Peyer's patch (tissue), 4 donors: ENCODE data around the gene CD300LG. TPM values are rescaled to one million over a fixed set of nuclear protein-coding genes. Genes with fewer than 3 reads are reported as not detected.
A peak's percentile ranks its signal among the peaks of the same experiment; 100 is the strongest.
"Not testable (repeated sequence)": the region's sequence is repeated elsewhere in the genome, so short reads cannot be mapped to it uniquely, and the experiment has no call there.

Experiments used
- DNase-seq, 3 donors: peaks; one replicate each; pipeline ENCODE4 v3.0.0-alpha.2; 2017 to 2019
- H3K27ac ChIP-seq, 4 donors: fragments of 200-600 bp; sonication (generic); one replicate each; pipeline ENCODE4 v1.5.1; 2016 to 2019
- H3K27me3 ChIP-seq, 2 donors: fragments of 200-600 bp; sonication (generic); one replicate each; pipeline ENCODE4 v1.5.1; 2019
- H3K36me3 ChIP-seq, 3 donors: fragments of 200-600 bp; sonication (generic); one replicate each; pipeline ENCODE4 v1.5.1; 2016 to 2019
- H3K4me1 ChIP-seq, 4 donors: fragments of 200-600 bp; sonication (generic); one replicate each; pipeline ENCODE4 v1.5.1; 2016 to 2019
- H3K4me3 ChIP-seq, 4 donors: fragments of 200-600 bp; sonication (generic); 1 replicate in 3 of 4; 2 replicates in 1 of 4; pipeline ENCODE4 v1.5.1; 2016 to 2019; ENCODE audit warnings: mild to moderate bottlenecking in 1 of 4
- H3K9me3 ChIP-seq, 4 donors: fragments of 200-600 bp; sonication (generic); one replicate each; pipeline ENCODE4 v1.5.1; 2016 to 2019; ENCODE audit warnings: mild to moderate bottlenecking in 1 of 4
- POLR2A ChIP-seq, 2 donors: fragments of 450-650 bp; IDR thresholded peaks; one replicate each; pipeline ENCODE4 v1.5.1; 2017; ENCODE audit warnings: antibody characterized with exemption in 2 of 2, mild to moderate bottlenecking in 2 of 2, moderate library complexity in 2 of 2
- total RNA-seq, 4 donors: library from RNA; depleted of rRNA; stranded (reverse); fragments of >200 nt; gene quantifications; one replicate each; pipeline ENCODE4 v1.1.0, GENCODE V29; 2016
- TF ChIP-seq, protein P1 (sequence below), 6 experiments: fragments of 450-650 bp in 4 of 6; fragments of 200-600 bp in 2 of 6; sonication (generic) in 1 of 6; IDR thresholded peaks; one replicate each; pipeline ENCODE4 v1.5.1; 2017 to 2019; ENCODE audit warnings: antibody characterized with exemption in 6 of 6, mild to moderate bottlenecking in 3 of 6, moderate library complexity in 1 of 6

CD300LG gene
- total RNA-seq, 4 donors from 2014 or later, result 0.54 TPM; not detected in 3

- H3K4me1 ChIP-seq, result no peaks in the 10 kb centered on the region
- no peak overlapping the region for H3K27ac ChIP-seq
- no peaks in the 10 kb centered on the region for H3K27me3 ChIP-seq
- no peak for TF ChIP-seq POLR2A (IDR thresholded peaks at IDR 0.05)
- TF ChIP-seq, protein P1, sequence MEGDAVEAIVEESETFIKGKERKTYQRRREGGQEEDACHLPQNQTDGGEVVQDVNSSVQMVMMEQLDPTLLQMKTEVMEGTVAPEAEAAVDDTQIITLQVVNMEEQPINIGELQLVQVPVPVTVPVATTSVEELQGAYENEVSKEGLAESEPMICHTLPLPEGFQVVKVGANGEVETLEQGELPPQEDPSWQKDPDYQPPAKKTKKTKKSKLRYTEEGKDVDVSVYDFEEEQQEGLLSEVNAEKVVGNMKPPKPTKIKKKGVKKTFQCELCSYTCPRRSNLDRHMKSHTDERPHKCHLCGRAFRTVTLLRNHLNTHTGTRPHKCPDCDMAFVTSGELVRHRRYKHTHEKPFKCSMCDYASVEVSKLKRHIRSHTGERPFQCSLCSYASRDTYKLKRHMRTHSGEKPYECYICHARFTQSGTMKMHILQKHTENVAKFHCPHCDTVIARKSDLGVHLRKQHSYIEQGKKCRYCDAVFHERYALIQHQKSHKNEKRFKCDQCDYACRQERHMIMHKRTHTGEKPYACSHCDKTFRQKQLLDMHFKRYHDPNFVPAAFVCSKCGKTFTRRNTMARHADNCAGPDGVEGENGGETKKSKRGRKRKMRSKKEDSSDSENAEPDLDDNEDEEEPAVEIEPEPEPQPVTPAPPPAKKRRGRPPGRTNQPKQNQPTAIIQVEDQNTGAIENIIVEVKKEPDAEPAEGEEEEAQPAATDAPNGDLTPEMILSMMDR (IDR thresholded peaks at IDR 0.05), result no peak
- no peaks in the 10 kb centered on the region for H3K9me3 ChIP-seq
- H3K4me3 ChIP-seq, result no peak overlapping the region
- DNase-seq, result peak in 2 of 3 donors; percentile 28 to 33
- no peaks in the 10 kb centered on the region for H3K36me3 ChIP-seq
These were observed 13.2 kb downstream of the CD300LG start for GRCh38 chr17:43860077-43860725.

- no peak for TF ChIP-seq POLR2A (IDR thresholded peaks at IDR 0.05)
- TF ChIP-seq, protein P1 (IDR thresholded peaks at IDR 0.05), result no peak
- no peaks in the 10 kb centered on the region for H3K4me1 ChIP-seq
- H3K9me3 ChIP-seq, result no peaks in the 10 kb centered on the region
- no peaks in the 10 kb centered on the region for H3K27me3 ChIP-seq
- no peaks in the 10 kb centered on the region for H3K36me3 ChIP-seq
- H3K4me3 ChIP-seq, result no peak overlapping the region
- H3K27ac ChIP-seq, result no peak overlapping the region
- DNase-seq, result peak in 1 of 3 donors; percentile 41
These were observed 14.1 kb downstream of the CD300LG start for GRCh38 chr17:43860927-43861622.

DNA sequence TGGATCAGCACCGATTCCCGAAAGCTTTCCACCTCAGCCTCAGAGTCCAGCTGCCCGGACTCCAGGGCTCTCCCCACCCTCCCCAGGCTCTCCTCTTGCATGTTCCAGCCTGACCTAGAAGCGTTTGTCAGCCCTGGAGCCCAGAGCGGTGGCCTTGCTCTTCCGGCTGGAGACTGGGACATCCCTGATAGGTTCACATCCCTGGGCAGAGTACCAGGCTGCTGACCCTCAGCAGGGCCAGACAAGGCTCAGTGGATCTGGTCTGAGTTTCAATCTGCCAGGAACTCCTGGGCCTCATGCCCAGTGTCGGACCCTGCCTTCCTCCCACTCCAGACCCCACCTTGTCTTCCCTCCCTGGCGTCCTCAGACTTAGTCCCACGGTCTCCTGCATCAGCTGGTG is 15.0 kb downstream of the CD300LG start:
- Histone ChIP-seq H3K9me3 (no peaks in the 10 kb centered on the region), H3K27me3 (no peaks in the 10 kb centered on the region), H3K36me3 (no peaks in the 10 kb centered on the region), H3K27ac (no peak overlapping the region), H3K4me3 (no peak overlapping the region), H3K4me1 (no peaks in the 10 kb centered on the region)
- no peak for TF ChIP-seq POLR2A (IDR thresholded peaks at IDR 0.05)
- TF ChIP-seq, protein P1 (IDR thresholded peaks at IDR 0.05), result no peak
- DNase-seq, result no peak

GRCh38 chr17:43864161-43864984 is 17.4 kb downstream of the CD300LG start:
- Histone ChIP-seq H3K9me3 (no peaks in the 10 kb centered on the region), H3K27ac (no peak overlapping the region), H3K27me3 (no peaks in the 10 kb centered on the region), H3K4me1 (no peaks in the 10 kb centered on the region), H3K4me3 (no peak overlapping the region), H3K36me3 (no peaks in the 10 kb centered on the region)
- TF ChIP-seq POLR2A (IDR thresholded peaks at IDR 0.05), result no peak
- TF ChIP-seq, protein P1 (IDR thresholded peaks at IDR 0.05), result no peak
- peak in 1 of 3 donors; percentile 38 for DNase-seq

DNA sequence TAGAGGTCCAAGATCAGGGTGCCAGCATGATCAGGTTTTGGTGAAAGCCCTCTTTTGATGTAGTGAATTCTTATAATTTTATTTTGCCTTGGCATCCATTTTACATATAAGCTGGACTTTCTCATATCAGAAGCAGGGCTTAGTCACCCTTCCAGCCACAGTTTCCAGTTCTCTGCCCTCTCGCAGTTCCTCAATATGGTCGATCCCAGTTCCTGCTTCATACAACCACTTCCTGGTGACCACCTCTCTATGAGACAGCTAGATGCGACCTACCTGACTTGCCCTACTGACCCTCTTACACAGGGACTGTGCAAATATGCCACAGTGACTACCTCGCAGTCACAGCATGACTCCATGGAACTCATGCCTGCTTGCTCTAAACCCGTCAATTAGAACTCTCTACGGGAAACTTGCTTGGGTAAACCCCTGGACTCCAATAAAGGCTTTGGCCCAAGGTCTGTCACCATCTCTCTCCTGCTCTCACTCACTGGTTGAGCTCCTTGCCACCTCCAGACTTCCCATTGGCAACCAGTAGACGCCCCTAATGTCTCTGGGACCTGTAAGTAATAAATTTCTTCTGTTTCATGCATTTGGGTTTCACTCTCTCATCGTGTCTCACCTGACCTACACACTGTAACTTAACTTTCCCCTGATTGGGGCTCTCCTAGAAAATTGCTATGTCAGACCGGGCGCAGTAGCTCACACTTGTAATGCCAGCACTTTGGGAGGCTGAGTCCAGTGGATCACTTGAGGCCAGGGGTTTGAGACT is 21.4 kb downstream of the CD300LG start:
- H3K27ac ChIP-seq, result no peak overlapping the region
- peaks cover 0 to 8% (median 3%) of the 10 kb centered on the region in 4 donors for H3K4me1 ChIP-seq
- no peak overlapping the region for H3K4me3 ChIP-seq
- no peak for TF ChIP-seq POLR2A (IDR thresholded peaks at IDR 0.05)
- TF ChIP-seq, protein P1 (IDR thresholded peaks at IDR 0.05), result no peak
- H3K36me3 ChIP-seq, result no peaks in the 10 kb centered on the region
- no peaks in the 10 kb centered on the region for H3K9me3 ChIP-seq
- no peak for DNase-seq
- no peaks in the 10 kb centered on the region for H3K27me3 ChIP-seq

DNA sequence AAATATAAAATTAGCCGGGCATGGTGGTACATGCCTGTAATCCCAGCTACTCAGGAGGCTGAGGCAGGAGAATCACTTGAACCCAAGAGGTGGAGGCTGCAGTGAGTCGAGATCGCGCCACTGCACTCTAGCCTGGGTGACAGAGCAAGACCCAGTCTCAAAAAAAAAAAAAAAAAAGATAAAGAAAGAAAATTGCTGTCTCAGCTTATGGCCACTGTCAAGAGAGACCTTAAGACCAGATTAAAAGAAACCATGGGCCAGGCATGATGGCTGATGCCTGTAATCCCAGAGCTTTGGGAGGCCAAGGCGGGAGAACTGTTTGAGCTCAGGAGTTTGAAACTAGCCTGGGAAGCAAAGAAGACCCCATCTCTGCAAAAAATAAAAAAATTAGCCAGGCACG is 22.1 kb downstream of the CD300LG start:
- not testable (repeated sequence) for H3K4me3 ChIP-seq, H3K27me3 ChIP-seq, H3K27ac ChIP-seq, DNase-seq, H3K36me3 ChIP-seq, H3K9me3 ChIP-seq
- H3K4me1 ChIP-seq, result peaks cover 0 to 14% (median 3%) of the 10 kb centered on the region in 4 donors
